Progenitor cell of endocrine pancreas (in vitro differentiated cells): ENCODE measurements around the gene ADM2. TPM values are rescaled to one million over a fixed set of nuclear protein-coding genes. Genes with fewer than 3 reads are reported as not detected.

Experiments used
- DNase-seq: peaks from one replicate; pipeline ENCODE4 v3.0.0; 2021; ENCODE audit warnings: low spot score; ENCODE audit not compliant: unreplicated experiment
- H3K27ac Mint-ChIP-seq: 2 replicates; pipeline ENCODE4 v1.8.0; 2021; ENCODE audit warnings: mild to moderate bottlenecking, moderate library complexity, mixed read lengths
- H3K27me3 Mint-ChIP-seq: 2 replicates; pipeline ENCODE4 v1.8.0; 2021; ENCODE audit warnings: mixed read lengths
- H3K36me3 Mint-ChIP-seq: 2 replicates; pipeline ENCODE4 v1.8.0; 2022; ENCODE audit warnings: mixed read lengths; ENCODE audit not compliant: insufficient read depth
- H3K4me1 Mint-ChIP-seq: 2 replicates; pipeline ENCODE4 v1.8.0; 2021; ENCODE audit warnings: low read depth, mixed read lengths
- H3K4me3 Mint-ChIP-seq: 2 replicates; pipeline ENCODE4 v1.8.0; 2021; ENCODE audit warnings: low read depth, mild to moderate bottlenecking, moderate library complexity, mixed read lengths
- H3K9me3 Mint-ChIP-seq: 2 replicates; pipeline ENCODE4 v1.8.0; 2021; ENCODE audit warnings: low read depth, mixed read lengths
- total RNA-seq: library from RNA; stranded (reverse); gene quantifications from 2 replicates; pipeline ENCODE4 v1.2.1, GENCODE V29; 2021
- TF ChIP-seq, protein P1 (sequence below): fragments of 200-600 bp; sonication (generic); IDR thresholded peaks from one replicate; pipeline ENCODE4 v1.5.0; 2021; ENCODE audit warnings: antibody characterized with exemption, mild to moderate bottlenecking; ENCODE audit not compliant: unreplicated experiment

Gene ADM2
- total RNA-seq, 1 donor from 2014 or later, result 2.9 TPM

DNA sequence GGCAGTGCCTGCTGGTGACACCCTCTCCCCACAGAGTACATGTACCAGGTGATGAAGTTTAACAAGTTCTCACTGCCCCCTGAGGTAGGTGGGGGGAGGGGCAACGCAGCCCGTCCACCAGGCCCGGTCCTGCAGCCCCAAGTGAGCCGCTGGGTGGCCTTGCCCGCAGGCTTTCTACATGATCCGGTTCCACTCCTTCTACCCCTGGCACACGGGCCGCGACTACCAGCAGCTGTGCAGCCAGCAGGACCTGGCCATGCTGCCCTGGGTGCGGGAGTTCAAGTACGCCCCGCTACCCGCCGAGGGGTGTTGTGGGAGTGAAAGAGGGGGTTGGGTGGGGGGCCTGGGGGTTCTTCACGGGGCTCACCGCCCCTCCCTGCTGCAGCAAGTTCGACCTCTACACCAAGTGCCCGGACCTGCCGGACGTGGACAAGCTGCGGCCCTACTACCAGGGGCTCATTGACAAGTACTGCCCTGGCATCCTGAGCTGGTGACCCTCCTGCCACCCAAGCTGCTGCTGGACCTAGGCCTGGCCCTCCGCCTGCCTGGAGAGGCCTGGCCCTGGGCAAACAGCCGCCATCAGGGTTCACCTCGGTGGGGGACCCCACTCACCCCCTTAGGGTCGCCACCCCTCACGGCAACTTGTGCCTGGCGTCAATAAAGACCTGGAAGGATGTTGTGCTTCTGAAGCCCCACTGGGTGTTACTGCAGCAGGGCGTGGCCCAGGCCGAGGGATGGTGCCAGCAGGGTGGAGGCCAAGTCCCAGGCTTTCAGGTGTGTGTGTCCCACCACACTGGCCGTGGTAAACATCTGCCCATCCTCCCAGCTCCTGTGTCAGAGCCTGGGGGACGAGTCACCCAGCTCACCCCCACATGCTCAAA is 8.3 kb downstream of the ADM2 start:
- Mint-ChIP-seq H3K36me3 (no peaks in the 10 kb centered on the region), H3K27ac (no peak overlapping the region), H3K4me1 (no peaks in the 10 kb centered on the region), H3K27me3 (peaks cover 26% of the 10 kb centered on the region), H3K9me3 (no peaks in the 10 kb centered on the region), H3K4me3 (no peak overlapping the region)
- TF ChIP-seq, protein P1, sequence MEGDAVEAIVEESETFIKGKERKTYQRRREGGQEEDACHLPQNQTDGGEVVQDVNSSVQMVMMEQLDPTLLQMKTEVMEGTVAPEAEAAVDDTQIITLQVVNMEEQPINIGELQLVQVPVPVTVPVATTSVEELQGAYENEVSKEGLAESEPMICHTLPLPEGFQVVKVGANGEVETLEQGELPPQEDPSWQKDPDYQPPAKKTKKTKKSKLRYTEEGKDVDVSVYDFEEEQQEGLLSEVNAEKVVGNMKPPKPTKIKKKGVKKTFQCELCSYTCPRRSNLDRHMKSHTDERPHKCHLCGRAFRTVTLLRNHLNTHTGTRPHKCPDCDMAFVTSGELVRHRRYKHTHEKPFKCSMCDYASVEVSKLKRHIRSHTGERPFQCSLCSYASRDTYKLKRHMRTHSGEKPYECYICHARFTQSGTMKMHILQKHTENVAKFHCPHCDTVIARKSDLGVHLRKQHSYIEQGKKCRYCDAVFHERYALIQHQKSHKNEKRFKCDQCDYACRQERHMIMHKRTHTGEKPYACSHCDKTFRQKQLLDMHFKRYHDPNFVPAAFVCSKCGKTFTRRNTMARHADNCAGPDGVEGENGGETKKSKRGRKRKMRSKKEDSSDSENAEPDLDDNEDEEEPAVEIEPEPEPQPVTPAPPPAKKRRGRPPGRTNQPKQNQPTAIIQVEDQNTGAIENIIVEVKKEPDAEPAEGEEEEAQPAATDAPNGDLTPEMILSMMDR, result no peak
- DNase-seq, result no peak

DNA sequence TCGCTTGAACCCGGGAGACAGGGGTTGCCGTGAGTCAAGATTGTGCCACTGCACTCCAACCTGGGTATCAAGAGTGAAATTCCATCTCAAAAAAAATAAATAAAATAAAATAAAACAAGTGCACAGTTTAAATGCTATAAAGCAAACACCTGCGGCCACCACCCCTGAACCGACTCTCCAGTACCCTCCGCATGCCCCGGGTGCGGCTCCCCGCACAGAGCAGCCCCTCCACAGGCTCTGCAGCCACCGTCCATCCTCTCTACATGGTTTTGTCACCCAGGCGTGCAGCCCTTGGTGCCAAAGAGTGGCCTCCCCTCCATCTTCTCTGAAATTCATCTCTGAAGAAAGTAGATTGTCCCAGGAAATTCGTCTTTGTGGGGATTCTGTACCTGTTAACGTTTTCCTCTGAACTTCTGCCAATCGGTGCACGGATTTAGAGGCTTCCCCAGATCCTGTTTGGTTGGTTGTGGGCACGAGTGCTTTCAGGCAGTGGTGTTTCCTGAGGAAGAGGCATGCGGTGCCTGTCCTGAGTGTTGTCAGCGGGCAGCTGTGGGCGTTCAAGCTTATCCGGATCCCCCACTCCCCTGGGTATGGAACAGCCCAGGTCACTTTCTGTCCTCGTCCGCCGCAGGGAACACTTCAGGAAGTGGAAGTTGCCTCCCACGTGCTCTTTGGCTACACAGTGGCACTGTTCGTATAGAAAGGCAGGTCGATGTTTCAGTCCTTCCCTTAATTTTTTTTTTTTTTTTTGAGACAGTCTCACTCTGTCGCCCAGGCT is 9.4 kb downstream of the ADM2 start:
- TF ChIP-seq, protein P1, result no peak
- no peaks in the 10 kb centered on the region for H3K4me1 Mint-ChIP-seq
- no peak overlapping the region for H3K27ac Mint-ChIP-seq
- no peak overlapping the region for H3K4me3 Mint-ChIP-seq
- peaks cover 23% of the 10 kb centered on the region for H3K27me3 Mint-ChIP-seq
- no peak for DNase-seq
- no peaks in the 10 kb centered on the region for H3K36me3 Mint-ChIP-seq
- no peaks in the 10 kb centered on the region for H3K9me3 Mint-ChIP-seq

DNA sequence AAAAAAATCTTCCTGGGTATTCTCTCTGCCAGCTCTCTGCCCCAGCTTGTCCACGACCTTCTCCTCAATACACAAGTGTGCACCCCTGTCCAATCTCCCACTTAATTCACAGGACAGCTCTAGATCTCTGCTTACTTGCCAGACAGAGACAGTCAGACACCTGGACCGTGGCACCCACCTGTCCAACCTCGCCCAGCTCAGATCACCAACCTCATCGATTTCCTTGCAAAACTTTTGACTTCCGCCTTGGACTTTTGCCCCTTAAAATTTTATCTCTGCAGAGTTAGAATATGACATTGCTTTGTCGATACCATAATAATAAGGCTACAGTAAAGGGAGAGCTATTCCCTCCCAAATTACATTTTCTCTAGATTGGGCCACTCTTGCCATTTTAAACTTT is 15.8 kb downstream of the ADM2 start:
- TF ChIP-seq, protein P1, result no peak
- no peak for DNase-seq
- Mint-ChIP-seq H3K4me1 (no peaks in the 10 kb centered on the region), H3K36me3 (no peaks in the 10 kb centered on the region), H3K27me3 (peaks cover 7% of the 10 kb centered on the region), H3K4me3 (no peak overlapping the region), H3K9me3 (no peaks in the 10 kb centered on the region), H3K27ac (no peak overlapping the region)

DNA sequence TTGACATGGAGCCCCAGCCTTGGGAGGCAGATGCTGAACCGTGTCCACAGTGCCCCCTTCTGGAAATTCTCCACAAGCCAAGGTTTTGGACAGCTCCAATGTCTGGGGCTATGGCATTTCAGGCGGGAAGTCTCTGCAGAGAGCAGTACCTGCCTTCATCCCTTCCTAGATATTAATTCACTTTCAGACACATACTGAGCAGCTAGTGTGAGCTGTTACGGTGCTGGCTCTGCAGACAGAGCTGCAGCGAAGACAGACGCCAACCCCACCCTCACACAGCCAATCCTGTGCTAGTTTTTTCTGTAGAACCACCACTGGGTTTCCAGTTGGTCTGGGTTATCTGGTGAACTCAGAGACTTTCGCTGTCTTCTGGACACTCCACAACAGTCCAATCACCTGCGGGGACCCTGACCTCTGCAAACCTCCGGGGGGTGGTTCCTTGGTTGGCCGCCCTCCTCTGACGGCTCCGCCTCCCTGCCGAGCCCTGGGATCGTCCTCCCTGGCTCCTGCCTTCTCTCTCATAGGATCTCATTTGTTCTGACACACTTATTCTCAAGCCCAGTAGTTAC is 17.1 kb downstream of the ADM2 start:
- no peak overlapping the region for H3K27ac Mint-ChIP-seq

More for the DNA sequence above, 17.1 kb downstream of the ADM2 start:
- H3K4me1 Mint-ChIP-seq, result no peaks in the 10 kb centered on the region
- no peaks in the 10 kb centered on the region for H3K36me3 Mint-ChIP-seq
- no peaks in the 10 kb centered on the region for H3K9me3 Mint-ChIP-seq
- TF ChIP-seq, protein P1, result peak; percentile 65
- H3K27me3 Mint-ChIP-seq, result peaks cover 7% of the 10 kb centered on the region
- no peak overlapping the region for H3K4me3 Mint-ChIP-seq
- no peak for DNase-seq
